Activated naive CD8-positive, alpha-beta T cell treated with anti-CD3 and anti-CD28 coated beads, Interleukin-2, amount 10 ng/mL, durations not matched to agents 7 days and 5 days (primary cell): ENCODE results near the gene SIGLEC11. TPM values are rescaled to one million over a fixed set of nuclear protein-coding genes. Genes with fewer than 3 reads are reported as not detected.
A peak's percentile ranks its signal among the peaks of the same experiment; 100 is the strongest.

Experiments
- ATAC-seq: fragments of 150-1000 bp; cut with Tn5 transposase; one replicate; pipeline ENCODE4 v1.10.0; 2021; ENCODE audit warnings: low read depth, moderate library complexity
- POLR2A ChIA-PET: fragments of 350-600 bp; sonication (Branson Sonifier 250); formaldehyde crosslinking; loops from one replicate; lab custom pipeline; 2021; ENCODE audit warnings: antibody characterized with exemption; lab: Charles Lee
- DNase-seq: peaks from one replicate; pipeline ENCODE4 v3.0.0; 2021
- H3K27ac Mint-ChIP-seq: one replicate; pipeline ENCODE4 v1.8.0; 2022; ENCODE audit warnings: mild to moderate bottlenecking, mixed read lengths
- H3K27me3 Mint-ChIP-seq: one replicate; pipeline ENCODE4 v1.8.0; 2022; ENCODE audit warnings: mild to moderate bottlenecking, moderate library complexity, mixed read lengths
- H3K36me3 Mint-ChIP-seq: one replicate; pipeline ENCODE4 v1.8.0; 2021; ENCODE audit warnings: mild to moderate bottlenecking, mixed read lengths
- H3K4me1 Mint-ChIP-seq: one replicate; pipeline ENCODE4 v1.8.0; 2021; ENCODE audit warnings: mixed read lengths
- H3K4me3 Mint-ChIP-seq: one replicate; pipeline ENCODE4 v1.8.0; 2022; ENCODE audit warnings: mild to moderate bottlenecking, moderate library complexity, mixed read lengths
- H3K9me3 Mint-ChIP-seq: one replicate; pipeline ENCODE4 v1.8.0; 2021; ENCODE audit warnings: mixed read lengths
- total RNA-seq, 2 experiments: library from RNA; stranded (reverse); gene quantifications; one replicate each; pipeline ENCODE4 v1.2.3, GENCODE V29; 2021

SIGLEC11 gene
- total RNA-seq, 2 experiments from 2014 or later, result not detected

DNA sequence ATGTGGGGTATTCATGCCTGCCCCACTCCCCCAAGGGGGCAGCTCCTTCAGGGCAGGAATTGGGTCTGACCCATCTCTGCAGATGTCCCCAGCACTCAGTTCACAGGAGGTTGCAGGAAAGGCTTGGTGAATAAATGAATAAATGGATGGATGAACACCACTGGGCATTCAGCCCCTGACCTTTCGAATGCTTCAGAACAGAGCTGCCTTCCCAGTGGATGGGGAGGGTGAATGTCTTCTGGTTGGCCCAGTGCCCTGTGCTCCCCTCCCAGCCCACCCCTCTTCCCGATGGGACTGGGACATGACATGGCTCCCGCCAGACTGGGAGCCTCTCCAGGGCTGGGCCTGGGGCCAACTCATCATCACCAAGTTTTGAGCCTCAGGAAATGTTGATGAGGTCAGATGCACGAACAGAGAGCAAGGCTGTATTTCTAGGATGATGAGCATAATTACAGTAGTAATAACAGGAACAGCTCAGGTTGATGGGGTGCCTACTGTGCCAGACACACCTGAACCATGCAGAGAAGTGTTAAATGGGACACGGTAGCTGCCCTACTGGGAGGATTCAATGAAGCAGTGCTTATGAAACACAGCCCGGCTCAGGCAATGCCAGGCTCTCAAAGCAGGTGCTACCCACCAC lies 38.5 kb upstream of the SIGLEC11 start:
- no peaks in the 10 kb centered on the region for H3K9me3 Mint-ChIP-seq
- H3K4me3 Mint-ChIP-seq, result no peak overlapping the region
- H3K36me3 Mint-ChIP-seq, result peaks cover 25% of the 10 kb centered on the region
- peaks cover 16% of the 10 kb centered on the region for H3K4me1 Mint-ChIP-seq
- H3K27ac Mint-ChIP-seq, result no peak overlapping the region
- no peak for DNase-seq
- H3K27me3 Mint-ChIP-seq, result no peaks in the 10 kb centered on the region
- POLR2A ChIA-PET, result no interaction called here
- no peak for ATAC-seq

DNA sequence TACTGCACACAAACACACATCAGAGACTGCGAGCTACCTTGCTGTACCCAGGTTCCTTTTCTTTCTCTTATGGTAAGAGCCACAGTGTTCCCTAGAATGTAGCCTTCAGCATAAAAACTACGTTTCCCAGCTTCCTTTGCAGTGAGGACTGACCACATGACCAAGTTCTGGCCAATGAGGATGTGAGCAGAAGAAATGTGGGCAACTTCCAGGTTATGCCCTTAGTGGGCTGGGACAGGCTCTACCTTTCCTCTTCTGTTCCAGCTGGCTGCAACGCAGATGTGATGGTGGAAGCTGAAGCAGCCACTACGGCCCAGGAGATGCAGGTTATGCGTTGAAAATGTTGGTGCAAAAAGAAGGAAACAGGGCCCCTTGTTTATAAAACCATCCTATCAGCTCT lies 36.7 kb upstream of the SIGLEC11 start:
- Mint-ChIP-seq H3K36me3 (peaks cover 19% of the 10 kb centered on the region), H3K9me3 (no peaks in the 10 kb centered on the region), H3K27me3 (no peaks in the 10 kb centered on the region), H3K27ac (no peak overlapping the region), H3K4me3 (no peak overlapping the region), H3K4me1 (peaks cover 3% of the 10 kb centered on the region)
- peak; percentile 47 for ATAC-seq
- no peak for DNase-seq
- POLR2A ChIA-PET, result interaction anchor here (0.6 kb wide), 1 partner anchor 298 kb away, joined by 3 read pairs; no protein-coding TSS in a partner anchor

DNA sequence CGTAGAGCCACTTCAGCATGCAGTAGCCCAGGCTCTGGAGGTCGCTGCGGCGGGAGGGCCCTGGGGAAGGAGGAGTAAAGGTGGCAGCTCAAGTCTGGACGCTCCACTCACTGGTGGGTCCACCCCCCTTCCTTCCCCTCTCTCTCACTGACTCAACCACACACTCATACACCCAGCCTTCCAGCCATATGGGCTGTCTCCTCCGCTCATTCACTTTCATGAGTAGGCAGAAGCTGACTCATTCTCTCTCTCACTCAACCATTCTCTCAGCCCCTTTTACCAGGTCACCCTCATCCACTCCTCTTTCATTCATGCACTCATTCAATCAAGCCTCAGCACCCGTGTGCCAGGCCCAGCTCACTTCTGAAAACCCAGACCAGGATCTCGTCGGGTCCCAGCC lies 27.5 kb upstream of the SIGLEC11 start:
- Mint-ChIP-seq H3K27ac (no peak overlapping the region), H3K27me3 (no peaks in the 10 kb centered on the region), H3K4me3 (no peak overlapping the region), H3K36me3 (peaks cover 18% of the 10 kb centered on the region), H3K9me3 (no peaks in the 10 kb centered on the region), H3K4me1 (peaks cover 6% of the 10 kb centered on the region)
- DNase-seq, result no peak
- ATAC-seq, result no peak
- POLR2A ChIA-PET, result interaction anchor here (2.6 kb wide), 1 partner anchor 59 kb away, joined by 9 read pairs; the partner anchor contains the start of genes ATF5 and NUP62

DNA sequence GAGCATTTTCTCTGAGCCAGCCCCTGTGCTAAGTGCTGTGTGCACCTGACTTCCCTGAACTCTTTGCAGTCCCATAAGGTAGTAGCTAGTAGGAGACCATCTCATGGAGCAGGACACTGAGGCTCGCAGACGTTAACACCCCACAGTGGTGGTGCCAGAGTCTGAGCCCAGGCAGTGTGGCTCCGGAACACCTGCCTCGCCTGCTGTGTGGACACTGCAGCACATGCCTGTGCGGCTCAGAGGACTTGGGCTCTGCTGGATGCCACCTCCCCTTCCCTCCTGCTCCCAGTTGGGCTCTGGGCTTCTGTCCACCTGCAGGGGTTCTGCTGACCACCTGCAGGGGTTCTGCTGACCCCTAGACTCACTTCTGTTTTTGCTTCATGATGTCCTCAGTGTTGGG lies 27.0 kb upstream of the SIGLEC11 start:
- H3K4me3 Mint-ChIP-seq, result no peak overlapping the region
- H3K9me3 Mint-ChIP-seq, result no peaks in the 10 kb centered on the region
- H3K4me1 Mint-ChIP-seq, result peaks cover 6% of the 10 kb centered on the region
- POLR2A ChIA-PET, result interaction anchor here (0.7 to 2.6 kb wide), 2 partner anchors 14 to 59 kb away, joined by 4 to 9 read pairs; partner anchors contain the start of genes ATF5 and NUP62
- ATAC-seq (no peak), DNase-seq (no peak)
- H3K36me3 Mint-ChIP-seq, result peaks cover 18% of the 10 kb centered on the region
- no peaks in the 10 kb centered on the region for H3K27me3 Mint-ChIP-seq
- no peak overlapping the region for H3K27ac Mint-ChIP-seq

DNA sequence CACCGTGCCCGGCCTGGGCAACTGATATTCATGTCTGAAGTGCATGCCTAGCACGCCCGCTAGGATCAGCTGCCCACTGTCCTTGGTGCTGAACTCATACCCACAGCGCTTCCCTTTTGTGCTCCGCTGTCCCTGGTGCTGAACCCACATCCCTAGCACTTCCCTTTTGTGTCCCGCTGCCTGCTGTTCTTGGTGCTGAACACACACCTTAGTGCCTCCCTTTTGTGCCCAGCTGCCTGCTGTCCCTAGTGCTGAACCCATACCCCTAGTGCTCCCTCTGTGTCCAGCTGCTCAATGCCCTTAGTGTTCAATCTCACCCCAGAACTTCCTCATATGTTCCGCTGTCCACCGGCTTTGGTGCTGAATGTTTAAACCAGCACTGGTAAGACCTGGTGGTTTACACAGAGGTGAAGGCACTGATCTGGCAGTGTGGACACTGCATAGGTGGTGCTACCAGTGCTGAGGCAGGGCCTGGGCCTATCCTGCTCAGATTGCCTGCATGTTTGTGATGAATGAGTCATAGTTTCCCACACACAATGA lies 26.3 kb upstream of the SIGLEC11 start:
- peaks cover 6% of the 10 kb centered on the region for H3K4me1 Mint-ChIP-seq
- no peaks in the 10 kb centered on the region for H3K9me3 Mint-ChIP-seq
- POLR2A ChIA-PET, result interaction anchor here (0.7 to 2.6 kb wide), 3 partner anchors 15 to 165 kb away, joined by 4 to 9 read pairs (median 6); partner anchors contain the start of genes ATF5 and NUP62
- DNase-seq (peak; percentile 87), ATAC-seq (peak; percentile 75)
- H3K27me3 Mint-ChIP-seq, result no peaks in the 10 kb centered on the region
- H3K36me3 Mint-ChIP-seq, result peaks cover 14% of the 10 kb centered on the region
- H3K4me3 Mint-ChIP-seq, result no peak overlapping the region
- H3K27ac Mint-ChIP-seq, result no peak overlapping the region

DNA sequence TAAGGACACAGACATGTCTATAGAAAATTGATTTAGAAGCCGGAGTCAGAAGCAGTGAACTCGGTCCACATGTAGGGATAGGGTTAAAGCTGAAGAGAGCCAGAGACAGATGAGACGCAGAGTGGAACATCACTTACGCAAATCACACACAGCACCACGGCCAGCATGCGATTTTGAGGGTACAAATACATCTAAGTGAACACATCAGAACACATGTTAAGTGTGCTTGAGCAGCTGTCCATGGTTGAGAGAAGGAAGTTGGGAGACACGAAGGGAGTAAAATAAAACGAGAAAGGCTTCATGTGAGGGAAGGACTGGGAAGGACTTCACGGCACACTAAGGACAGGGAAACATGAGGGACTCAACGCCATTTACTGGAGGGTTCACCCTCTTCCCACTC lies 25.4 kb upstream of the SIGLEC11 start:
- ATAC-seq (no peak), DNase-seq (no peak)
- no peaks in the 10 kb centered on the region for H3K27me3 Mint-ChIP-seq
- peaks cover 17% of the 10 kb centered on the region for H3K36me3 Mint-ChIP-seq
- no peak overlapping the region for H3K4me3 Mint-ChIP-seq
- POLR2A ChIA-PET, result interaction anchor here (2.6 kb wide), 1 partner anchor 57 kb away, joined by 9 read pairs; the partner anchor contains the start of genes ATF5 and NUP62
- H3K4me1 Mint-ChIP-seq, result peaks cover 6% of the 10 kb centered on the region
- no peaks in the 10 kb centered on the region for H3K9me3 Mint-ChIP-seq
- no peak overlapping the region for H3K27ac Mint-ChIP-seq

DNA sequence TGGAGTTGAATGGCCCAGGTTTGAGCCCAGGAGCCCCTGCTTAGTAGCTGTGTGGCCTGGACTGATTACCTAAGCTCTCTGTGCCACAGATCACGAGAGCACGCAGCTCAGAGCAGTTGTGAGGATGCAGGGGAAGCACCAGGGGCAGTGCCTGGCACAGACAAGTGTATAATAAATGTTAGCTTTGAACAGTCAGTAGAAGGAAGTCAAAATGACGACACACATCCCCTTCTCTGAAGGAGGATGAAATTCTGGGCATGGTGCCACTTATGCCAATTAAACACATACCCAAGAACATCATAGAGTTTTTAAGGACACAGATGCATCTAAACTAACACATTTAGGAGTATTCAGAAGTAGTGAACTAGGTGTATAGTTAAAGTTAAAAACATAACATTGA lies 24.9 kb upstream of the SIGLEC11 start:
- Mint-ChIP-seq H3K9me3 (no peaks in the 10 kb centered on the region), H3K27me3 (no peaks in the 10 kb centered on the region), H3K4me3 (no peak overlapping the region), H3K27ac (no peak overlapping the region), H3K36me3 (peaks cover 14% of the 10 kb centered on the region), H3K4me1 (peaks cover 6% of the 10 kb centered on the region)
- DNase-seq (no peak), ATAC-seq (no peak)
- POLR2A ChIA-PET, result interaction anchor here (0.8 to 2.6 kb wide), 2 partner anchors 56 to 57 kb away, joined by 3 to 9 read pairs; partner anchors contain the start of genes ATF5 and NUP62

DNA sequence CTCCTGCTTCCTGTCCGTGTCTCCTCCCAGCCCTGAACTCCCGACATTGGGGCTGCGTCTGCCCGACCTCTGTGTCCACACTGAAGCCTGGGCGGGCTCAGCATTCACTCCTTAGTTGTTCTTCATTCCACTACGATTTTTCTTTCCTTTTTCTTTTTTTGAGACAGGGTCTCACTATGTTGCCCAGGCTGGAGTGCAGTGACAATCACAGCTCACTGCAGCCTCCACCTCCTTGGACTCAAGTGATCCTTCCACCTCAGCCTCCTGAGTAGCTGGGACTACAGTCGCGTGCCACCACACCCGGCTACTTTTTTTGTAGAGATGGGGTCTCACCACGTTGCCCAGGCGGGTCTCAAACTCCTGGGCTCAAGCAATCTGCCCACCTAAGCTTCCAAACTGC lies 23.5 kb upstream of the SIGLEC11 start:
- POLR2A ChIA-PET, result interaction anchor here (0.7 kb wide), 1 partner anchor 20 kb away, joined by 3 read pairs; no protein-coding TSS in a partner anchor
- Mint-ChIP-seq H3K9me3 (no peaks in the 10 kb centered on the region), H3K4me3 (no peak overlapping the region), H3K27ac (no peak overlapping the region), H3K27me3 (no peaks in the 10 kb centered on the region), H3K4me1 (peaks cover 6% of the 10 kb centered on the region), H3K36me3 (peaks cover 13% of the 10 kb centered on the region)
- ATAC-seq (no peak), DNase-seq (no peak)

DNA sequence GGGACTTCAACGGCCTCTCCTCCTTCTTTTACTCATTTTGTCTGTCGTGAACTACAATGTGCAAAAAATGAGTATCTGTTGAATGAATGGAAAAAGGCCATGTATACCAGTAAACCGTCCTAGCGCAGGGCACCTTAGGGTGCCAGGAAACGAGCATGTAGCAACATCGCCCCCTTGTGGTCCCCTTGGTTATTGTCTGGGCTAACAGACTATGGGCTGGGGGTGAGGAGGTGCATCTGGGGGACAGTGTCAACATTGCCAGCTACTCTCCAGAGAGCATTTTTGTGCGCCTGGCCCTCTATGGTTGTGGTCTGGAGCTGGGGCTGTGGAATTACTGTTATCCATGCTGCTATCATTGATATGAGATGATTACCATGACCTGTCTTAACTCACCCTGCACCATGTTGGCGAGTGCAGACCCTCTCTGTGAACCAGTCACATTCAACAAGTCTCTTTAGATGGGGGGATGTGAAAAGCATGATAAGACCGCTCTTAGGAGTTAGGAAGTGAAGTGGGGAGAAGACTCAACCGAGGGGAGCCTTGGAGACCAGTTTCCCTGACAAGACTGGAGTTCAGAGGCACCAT lies 22.8 kb upstream of the SIGLEC11 start:
- H3K4me3 Mint-ChIP-seq, result no peak overlapping the region
- H3K4me1 Mint-ChIP-seq, result peaks cover 6% of the 10 kb centered on the region
- H3K27me3 Mint-ChIP-seq, result no peaks in the 10 kb centered on the region
- no peaks in the 10 kb centered on the region for H3K9me3 Mint-ChIP-seq
- DNase-seq, result peak; percentile 73
- POLR2A ChIA-PET, result no interaction called here
- peaks cover 12% of the 10 kb centered on the region for H3K36me3 Mint-ChIP-seq
- peak; percentile 60 for ATAC-seq
- H3K27ac Mint-ChIP-seq, result no peak overlapping the region

DNA sequence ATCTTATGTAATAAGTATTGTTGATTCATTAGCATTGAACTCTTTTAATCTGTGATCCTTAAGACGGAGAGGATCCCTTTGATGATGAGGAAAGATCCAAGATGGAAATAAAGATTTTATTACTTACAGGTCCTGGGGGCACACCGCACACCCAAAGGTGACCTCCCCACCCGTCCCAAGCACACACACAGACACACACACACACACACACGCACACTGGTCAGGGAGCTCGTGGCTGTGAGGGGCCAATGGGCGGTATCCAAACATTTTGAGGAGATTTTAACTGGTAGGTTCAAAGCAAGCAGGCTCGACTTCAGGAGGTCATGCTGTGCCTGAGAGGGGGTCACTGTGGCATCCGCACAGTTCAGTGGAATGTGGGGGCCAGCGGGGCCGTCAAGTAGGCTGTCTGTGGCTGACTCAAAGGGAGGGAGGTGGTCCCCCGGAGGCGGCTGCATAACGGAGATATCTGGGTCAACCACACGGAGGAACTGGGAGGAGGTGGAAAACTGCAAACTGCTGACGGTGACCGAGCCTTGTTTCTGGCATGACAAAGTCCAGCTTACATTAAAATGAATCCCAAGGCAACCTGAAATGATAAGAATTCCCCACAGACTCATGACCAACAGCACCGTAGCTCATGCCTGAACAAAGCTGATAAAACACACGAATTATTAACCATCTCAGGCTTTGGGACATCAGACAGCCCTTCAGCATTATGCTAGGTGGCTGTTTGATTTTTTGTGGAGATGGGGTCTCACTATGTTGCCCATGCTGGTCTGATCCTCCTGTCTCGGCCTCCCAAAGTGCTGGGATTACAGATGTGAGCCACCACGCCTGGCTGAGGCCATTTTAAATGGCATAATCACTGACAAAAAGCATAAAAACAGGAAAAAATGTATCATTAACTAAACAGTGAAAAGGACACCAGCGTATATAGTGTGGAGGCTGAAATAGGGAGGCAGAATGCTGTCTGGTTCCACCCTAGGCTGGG lies 20.9 kb upstream of the SIGLEC11 start:
- DNase-seq (no peak), ATAC-seq (no peak)
- no peaks in the 10 kb centered on the region for H3K27me3 Mint-ChIP-seq
- H3K9me3 Mint-ChIP-seq, result no peaks in the 10 kb centered on the region
- peaks cover 3% of the 10 kb centered on the region for H3K36me3 Mint-ChIP-seq
- no peaks in the 10 kb centered on the region for H3K4me1 Mint-ChIP-seq
- POLR2A ChIA-PET, result no interaction called here
- no peak overlapping the region for H3K27ac Mint-ChIP-seq
- H3K4me3 Mint-ChIP-seq, result no peak overlapping the region

DNA sequence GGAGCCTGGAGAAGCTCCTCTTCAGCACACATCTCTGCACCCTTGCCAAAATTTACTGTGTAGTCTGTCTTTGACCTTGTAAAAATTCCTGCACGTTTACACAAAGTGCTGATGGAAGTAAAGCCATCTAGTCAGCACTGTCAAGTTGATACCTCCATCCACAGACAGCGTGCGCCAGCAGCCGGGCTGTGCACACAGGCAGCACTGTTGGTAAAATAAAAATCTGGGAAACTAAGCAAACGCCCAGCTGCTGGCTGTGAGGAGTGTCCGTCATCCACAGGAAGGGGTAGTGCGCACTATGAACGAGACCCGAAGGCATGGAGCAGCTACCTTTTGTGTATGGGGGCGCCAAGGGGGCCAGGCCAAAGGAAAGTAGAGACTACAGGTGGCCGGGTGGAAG lies 17.4 kb upstream of the SIGLEC11 start:
- no peaks in the 10 kb centered on the region for H3K9me3 Mint-ChIP-seq
- DNase-seq (no peak), ATAC-seq (no peak)
- POLR2A ChIA-PET, result no interaction called here
- no peaks in the 10 kb centered on the region for H3K4me1 Mint-ChIP-seq
- no peak overlapping the region for H3K4me3 Mint-ChIP-seq
- peaks cover 5% of the 10 kb centered on the region for H3K36me3 Mint-ChIP-seq
- H3K27me3 Mint-ChIP-seq, result no peaks in the 10 kb centered on the region
- no peak overlapping the region for H3K27ac Mint-ChIP-seq

DNA sequence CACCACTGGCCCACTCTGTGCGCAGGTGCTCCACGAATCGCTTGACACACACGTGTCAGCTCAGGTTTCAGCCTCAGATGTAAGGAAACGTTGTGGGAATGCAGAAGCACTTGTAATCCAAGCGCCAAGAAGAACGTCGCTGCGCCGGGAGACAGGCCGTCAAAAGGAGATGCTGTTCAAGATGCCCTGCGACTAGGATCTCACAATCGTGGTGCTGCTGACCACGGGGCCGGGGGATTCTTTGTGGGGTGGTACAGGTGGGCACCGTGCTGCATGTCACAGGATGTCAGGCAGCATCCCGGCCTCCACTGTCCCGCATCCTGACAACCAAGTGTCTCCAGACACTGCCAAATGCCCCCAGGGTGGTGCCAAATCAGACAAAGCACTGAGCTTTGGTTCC lies 16.9 kb upstream of the SIGLEC11 start:
- Mint-ChIP-seq H3K36me3 (peaks cover 5% of the 10 kb centered on the region), H3K4me1 (no peaks in the 10 kb centered on the region), H3K27me3 (no peaks in the 10 kb centered on the region), H3K27ac (no peak overlapping the region), H3K9me3 (no peaks in the 10 kb centered on the region), H3K4me3 (no peak overlapping the region)
- DNase-seq, result no peak
- ATAC-seq, result no peak
- POLR2A ChIA-PET, result no interaction called here

DNA sequence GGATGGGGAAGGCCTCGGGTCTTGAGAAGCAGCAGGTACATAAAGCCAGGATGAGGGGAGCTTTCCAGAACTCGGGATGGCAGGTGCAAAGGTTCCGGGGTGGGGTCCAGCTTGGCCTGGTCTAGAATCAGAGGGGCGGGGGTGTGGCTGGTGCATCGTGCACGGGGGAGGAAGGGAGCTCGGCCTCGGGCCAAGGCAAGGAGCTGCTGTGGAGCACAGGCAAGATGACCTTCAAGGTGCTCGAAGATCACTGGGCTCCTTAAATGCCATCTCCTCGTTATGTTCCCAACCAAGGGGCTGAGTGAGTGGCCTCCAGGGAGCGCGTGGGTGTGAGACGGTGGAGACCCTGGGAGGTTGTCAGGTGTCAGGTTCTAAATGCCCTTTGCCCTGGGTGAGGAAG lies 16.1 kb upstream of the SIGLEC11 start:
- ATAC-seq (no peak), DNase-seq (no peak)
- no peaks in the 10 kb centered on the region for H3K4me1 Mint-ChIP-seq
- H3K27me3 Mint-ChIP-seq, result no peaks in the 10 kb centered on the region
- POLR2A ChIA-PET, result no interaction called here
- no peak overlapping the region for H3K4me3 Mint-ChIP-seq
- H3K36me3 Mint-ChIP-seq, result peaks cover 5% of the 10 kb centered on the region
- no peak overlapping the region for H3K27ac Mint-ChIP-seq
- H3K9me3 Mint-ChIP-seq, result no peaks in the 10 kb centered on the region
